ENCODE results near the gene SLC38A3. TPM values are rescaled to one million over a fixed set of nuclear protein-coding genes. Genes with fewer than 3 reads are reported as not detected.

The SLC38A3 gene
- total and polyA plus RNA-seq, 9 of the 15 experiments (the other 6 are each of a cell fraction or from before 2014, with no cell fraction given) = 0.09 to 0.38 (median 0.16) TPM; not detected in 6

GRCh38 chr3:50249457-50249856 is 44.4 kb downstream of the SLC38A3 start (continued):
- no peak for TF ChIP-seq EWSR1 (IDR thresholded peaks at IDR 0.05; ENCODE audit: borderline replicate concordance, low read depth, partially characterized antibody)
- no peak for TF ChIP-seq ZKSCAN3 (CRISPR knock-in tag; IDR thresholded peaks at IDR 0.05)
- TF ChIP-seq AFF4 (CRISPR knock-in tag; IDR thresholded peaks at IDR 0.05) = no peak
- no peak for TF ChIP-seq MTF1 (CRISPR knock-in tag; IDR thresholded peaks at IDR 0.05; ENCODE audit: borderline replicate concordance)
- TF ChIP-seq NFE2L1 (tag; IDR thresholded peaks at IDR 0.05; ENCODE audit: borderline replicate concordance, low read depth) = no peak

GRCh38 chr3:50250514-50250913 is 45.4 kb downstream of the SLC38A3 start:
- no peaks in the 10 kb centered on the region for H4K20me1 ChIP-seq (replicated peaks; ENCODE audit: control insufficient read depth, insufficient read depth, low read length)
- H3K4me2 ChIP-seq (ENCODE audit: insufficient read depth, low read length) = no peak overlapping the region
- peaks cover 17 to 31% of the 10 kb centered on the region in 2 experiments for H3K4me1 ChIP-seq (replicated peaks in 1 of 2; ENCODE audit: control insufficient read depth in 2 of 2, insufficient read depth in 2 of 2, low read length in 2 of 2)
- H2AFZ ChIP-seq (ENCODE audit: low read depth, low read length) = no peak overlapping the region
- H3K9ac ChIP-seq (ENCODE audit: insufficient read depth in 1 of 2, low read depth in 2 of 2, low read length in 2 of 2) = peak overlapping the region in 1 of 2 experiments; percentile 55; a peak in 1 of 4 replicates
- in situ Hi-C loops (cut with MboI) = no loop called here
- H3K9me1 ChIP-seq (ENCODE audit: control insufficient read depth, insufficient read depth, low read length) = no peaks in the 10 kb centered on the region
- peaks cover 19% of the 10 kb centered on the region for H3K79me2 ChIP-seq (ENCODE audit: control insufficient read depth, insufficient read depth, low read length)
- no peak for ATAC-seq
- no peaks in the 10 kb centered on the region for H3K27me3 ChIP-seq (ENCODE audit: control insufficient read depth in 2 of 2, insufficient read depth in 2 of 2, low read length in 2 of 2)
- ChIA-PET POLR2A (interaction anchor here (0.6 to 1.3 kb wide), 3 partner anchors 9 to 15 kb away, joined by 3 to 4 read pairs (median 4); partner anchors contain the start of gene GNAI2), CTCF (ENCODE audit: low intra/inter-chr PET ratio) (no interaction called here)
- peaks cover 9% of the 10 kb centered on the region; the same call in 1 of the 3 replicates for H3K36me3 ChIP-seq (ENCODE audit: control insufficient read depth, insufficient read depth, low read length)
- intact Hi-C loops (cut with micrococcal nuclease) = no loop called here
- no peak overlapping the region for H3K27ac ChIP-seq (ENCODE audit: extremely low read depth, low read depth, low read length)
- no peaks in the 10 kb centered on the region for H3K9me3 ChIP-seq (replicated peaks; ENCODE audit: control insufficient read depth, insufficient read depth, low read depth, low read length)
- DNase-seq (ENCODE audit: extremely low read depth in 1 of 4, low spot score in 3 of 4) = no peak
- FAIRE-seq = no peak
- BruUV-seq (replicated peaks) = no TSS peak
- no CpG with 5 or more reads among the region's 4 CpGs for WGBS (ENCODE audit: insufficient coverage, low coverage, missing lambda C conversion rate)
- no peak overlapping the region for H3K4me3 ChIP-seq
- TF ChIP-seq POLR2H (tag; IDR thresholded peaks at IDR 0.05; ENCODE audit: low read depth) (no peak), MYNN (IDR thresholded peaks at IDR 0.05) (no peak), MYNN (CRISPR knock-in tag; IDR thresholded peaks at IDR 0.05) (no peak), NFXL1 (CRISPR knock-in tag; IDR thresholded peaks at IDR 0.05) (no peak), ARID3B (CRISPR knock-in tag; IDR thresholded peaks at IDR 0.05; ENCODE audit: borderline replicate concordance) (no peak), RAD21 (CRISPR knock-in tag; conservative IDR thresholded peaks at IDR 0.05 in 1 of 2, IDR thresholded peaks at IDR 0.05 in 1 of 2) (no peak), ZFPM2 (CRISPR knock-in tag; IDR thresholded peaks at IDR 0.05) (no peak), ZBTB49 (CRISPR knock-in tag; IDR thresholded peaks at IDR 0.05; ENCODE audit: borderline replicate concordance) (no peak)

Data from K562 (cell line).